Coronary artery (tissue), 2 donors: Measurements from ENCODE around the gene CYP2A6.
"Not testable (repeated sequence)": the region's sequence is repeated elsewhere in the genome, so short reads cannot be mapped to it uniquely, and the experiment has no call there.

Experiments
- DNase-seq: peaks from one replicate; pipeline ENCODE4 v3.0.0-alpha.2; 2017; ENCODE audit warnings: low spot score
- H3K27ac ChIP-seq, 2 donors: fragments of 200-600 bp; sonication (generic); one replicate each; pipeline ENCODE4 v1.5.1; 2016 to 2019
- H3K4me3 ChIP-seq: fragments of 200-600 bp; sonication (generic); 2 replicates; pipeline ENCODE4 v1.5.1; 2016; ENCODE audit warnings: mild to moderate bottlenecking, moderate library complexity
- CTCF ChIP-seq: fragments of 200-600 bp; sonication (generic); IDR thresholded peaks from one replicate; pipeline ENCODE4 v1.5.1; 2019; ENCODE audit warnings: antibody characterized with exemption

Gene CYP2A6

DNA sequence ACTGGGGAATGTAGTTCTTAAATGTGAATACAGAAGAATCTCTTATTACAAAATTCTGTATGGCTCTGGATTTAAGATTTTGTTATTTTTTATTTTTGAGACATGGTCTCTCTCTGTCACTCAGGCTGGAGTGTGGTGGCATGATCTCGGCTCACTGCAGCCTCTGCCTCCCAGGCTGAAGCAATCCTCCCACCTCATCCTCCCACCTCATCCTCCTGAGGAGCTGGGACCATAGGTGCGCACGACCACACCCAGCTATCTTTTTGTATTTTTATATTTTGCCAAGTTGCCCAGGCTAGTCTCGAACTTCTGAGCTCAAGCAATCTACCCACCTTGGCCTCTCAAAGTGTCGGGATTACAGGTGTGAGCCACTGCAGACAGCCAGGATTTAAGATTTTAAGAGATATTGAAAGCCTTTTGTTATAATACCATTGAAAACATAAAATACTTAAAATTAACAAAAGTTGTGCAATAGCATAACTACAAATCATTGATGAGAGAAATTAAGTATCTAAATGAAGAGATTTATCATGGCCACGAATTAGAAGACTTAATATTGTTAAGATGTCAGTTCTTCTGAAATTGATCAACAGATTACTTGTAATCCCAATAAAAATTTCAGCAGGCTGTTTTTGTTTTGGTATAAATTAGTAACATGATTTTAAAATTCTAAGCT lies 13.4 kb downstream of the CYP2A6 start:
- H3K27ac ChIP-seq: no peak overlapping the region
- no peak for TF ChIP-seq CTCF
- H3K4me3 ChIP-seq: no peak overlapping the region
- no peak for DNase-seq

GRCh38 chr19:40833728-40834533 lies 16.3 kb downstream of the CYP2A6 start:
- H3K27ac ChIP-seq, DNase-seq, H3K4me3 ChIP-seq: not testable (repeated sequence)

GRCh38 chr19:40832431-40832790 lies 17.8 kb downstream of the CYP2A6 start:
- H3K27ac ChIP-seq, DNase-seq, H3K4me3 ChIP-seq: not testable (repeated sequence)

DNA sequence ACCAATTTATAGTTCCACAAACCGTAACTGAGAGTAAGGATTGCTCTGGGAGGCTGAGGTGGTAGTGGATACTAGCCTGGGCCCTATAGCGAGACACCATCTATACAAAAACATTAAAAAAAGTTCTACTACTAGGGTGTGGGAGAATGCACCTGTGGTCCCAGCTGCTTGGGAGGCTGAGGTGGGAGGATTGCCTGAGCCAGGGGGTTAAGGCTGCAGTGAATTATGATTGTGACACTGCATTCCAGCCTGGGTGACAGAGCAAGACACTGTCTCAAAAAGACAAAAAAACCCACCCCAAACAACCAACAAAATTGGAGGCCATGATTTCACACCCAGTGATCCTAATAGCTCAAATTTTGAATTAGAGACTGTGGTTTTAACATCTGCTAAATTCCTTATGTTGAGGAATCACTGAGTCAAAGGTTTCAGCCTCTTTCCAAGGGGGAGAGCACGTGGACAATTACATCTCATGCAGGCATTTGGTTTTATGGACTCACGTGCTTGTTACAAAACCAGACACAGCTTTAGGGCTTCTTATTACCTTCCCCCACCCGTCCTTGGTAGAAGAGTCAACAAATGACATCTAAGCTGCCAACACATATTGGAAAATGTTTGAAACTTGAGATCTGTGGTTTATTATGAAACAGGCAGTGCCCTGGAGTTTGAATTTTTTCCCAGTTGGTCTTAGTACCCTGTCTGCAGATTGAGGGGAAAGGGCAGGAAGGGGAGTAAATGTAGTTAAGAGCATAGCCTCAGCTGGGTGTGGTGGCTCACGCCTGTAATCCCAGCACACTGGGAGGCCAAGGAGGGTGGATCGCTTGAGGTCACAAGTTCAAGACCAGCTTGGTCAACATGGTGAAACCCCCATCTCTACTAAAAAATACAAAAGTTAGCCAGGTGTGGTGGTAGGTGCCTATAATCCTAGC lies 18.5 kb downstream of the CYP2A6 start:
- H3K4me3 ChIP-seq: no peak overlapping the region
- no peak overlapping the region for H3K27ac ChIP-seq
- no peak for DNase-seq
- TF ChIP-seq CTCF: no peak

DNA sequence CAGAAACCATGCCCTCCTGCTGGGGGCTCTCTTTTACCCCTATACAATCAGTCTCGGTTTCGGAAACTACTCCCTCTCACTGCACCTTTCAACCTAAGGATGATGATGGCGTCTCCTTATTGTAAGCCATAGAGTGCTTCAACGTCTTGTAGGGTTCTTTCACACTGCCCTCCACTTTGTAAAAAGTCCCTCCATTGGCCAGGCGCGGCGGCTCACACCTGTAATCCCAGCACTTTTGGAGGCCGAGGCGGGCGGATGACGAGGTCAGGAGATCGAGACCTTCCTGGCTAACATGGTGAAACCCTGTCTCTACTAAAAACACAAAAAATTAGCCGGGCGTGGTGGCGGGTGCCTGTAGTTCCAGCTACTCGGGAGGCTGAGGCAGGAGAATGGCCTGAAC lies 19.5 kb downstream of the CYP2A6 start:
- not testable (repeated sequence) for DNase-seq, H3K4me3 ChIP-seq, H3K27ac ChIP-seq

DNA sequence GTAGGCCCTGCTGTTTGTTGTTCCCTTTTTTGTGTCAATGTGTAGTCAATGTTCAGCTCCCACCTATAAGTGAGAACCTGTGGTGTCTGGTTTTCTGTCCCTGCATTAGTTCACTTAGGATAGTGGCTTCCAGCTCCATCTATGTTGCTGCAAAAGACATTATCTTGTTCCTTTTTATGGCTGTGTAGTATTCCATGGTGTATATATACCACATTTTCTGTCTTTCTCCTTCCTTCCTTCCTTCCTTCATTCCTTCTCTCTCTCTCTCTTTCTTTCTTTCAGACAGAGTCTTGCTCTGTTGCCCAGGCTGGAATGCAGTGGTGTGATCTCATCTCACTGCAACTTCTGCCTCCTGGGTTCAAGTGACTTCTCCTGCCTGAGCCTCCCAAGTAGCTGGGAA lies 21.0 kb downstream of the CYP2A6 start:
- no peak overlapping the region for H3K4me3 ChIP-seq
- no peak for TF ChIP-seq CTCF
- no peak overlapping the region for H3K27ac ChIP-seq
- DNase-seq: no peak

DNA sequence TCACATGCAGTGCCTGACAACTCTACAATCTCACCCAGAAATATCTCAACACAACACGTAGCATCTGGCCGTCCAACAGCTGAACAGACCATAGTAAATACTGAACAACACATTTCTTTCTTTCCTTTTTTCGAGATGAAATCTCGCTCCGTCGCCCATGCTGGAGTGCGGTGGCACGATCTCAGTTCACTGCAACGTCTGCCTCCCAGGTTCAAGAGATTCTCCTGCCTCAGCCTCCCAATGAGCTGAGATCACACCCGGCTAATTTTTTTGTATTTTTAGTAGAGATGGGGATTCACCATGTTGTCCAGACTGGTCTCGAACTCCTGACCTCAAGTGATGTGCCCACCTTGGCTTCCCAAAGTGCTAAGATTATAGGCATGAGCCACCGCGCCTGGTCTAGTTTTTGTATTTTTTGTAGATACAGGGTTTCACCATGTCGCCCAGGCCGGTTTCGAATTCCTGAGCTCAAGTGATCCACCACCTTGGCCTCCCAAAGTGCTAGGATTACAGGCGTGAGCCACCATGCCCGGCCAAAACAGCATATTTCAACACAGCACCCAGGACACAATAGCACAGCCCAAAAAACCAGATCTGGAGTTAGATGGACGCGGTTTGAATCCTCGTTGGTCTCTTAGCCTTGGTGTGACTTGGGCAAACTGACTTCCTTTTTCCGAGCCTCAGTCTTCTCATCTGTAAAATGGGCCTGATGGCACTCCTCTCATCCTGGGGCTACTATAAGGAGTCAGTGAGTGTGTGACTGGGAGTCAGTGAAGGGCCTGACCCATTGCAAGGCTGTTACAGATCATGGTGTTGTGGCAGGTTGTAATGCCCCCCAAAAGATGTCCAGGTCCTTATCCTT lies 22.6 kb downstream of the CYP2A6 start:
- H3K4me3 ChIP-seq: no peak overlapping the region
- no peak for TF ChIP-seq CTCF
- H3K27ac ChIP-seq: no peak overlapping the region
- no peak for DNase-seq

DNA sequence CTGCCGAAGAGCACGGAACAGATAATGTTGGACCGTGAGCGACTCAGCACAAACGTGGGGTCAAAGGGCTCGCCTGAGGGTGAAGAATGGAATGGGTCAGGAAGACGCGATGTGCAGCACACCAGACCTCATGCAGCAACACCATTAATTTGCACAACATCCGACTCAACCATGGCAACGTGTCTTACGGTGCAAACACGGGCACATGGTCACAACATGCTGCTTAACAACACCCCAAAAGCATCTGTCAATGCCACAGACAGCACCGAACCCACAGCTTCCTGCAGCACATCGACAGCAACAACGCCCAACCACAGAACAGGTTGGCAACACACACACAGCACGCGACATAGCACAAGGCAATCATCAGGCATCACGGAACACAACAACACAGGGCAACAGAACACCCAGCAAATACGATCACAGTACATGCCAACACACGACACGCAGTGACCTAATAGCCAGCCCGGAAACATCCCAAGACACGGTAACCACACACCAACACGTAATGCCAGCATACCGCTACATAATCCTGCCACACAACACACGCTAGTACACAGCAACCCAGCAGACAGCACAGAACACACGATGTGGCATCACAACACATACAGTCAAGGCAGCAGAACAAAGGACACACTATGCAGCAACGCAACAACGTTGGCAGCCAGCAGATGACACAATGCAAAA lies 23.4 kb downstream of the CYP2A6 start:
- H3K27ac ChIP-seq, DNase-seq: not testable (repeated sequence)

GRCh38 chr19:40826312-40826698 lies 23.9 kb downstream of the CYP2A6 start:
- not testable (repeated sequence) for H3K27ac ChIP-seq, H3K4me3 ChIP-seq, DNase-seq

More for the DNA sequence above, 23.4 kb downstream of the CYP2A6 start:
- H3K4me3 ChIP-seq: not testable (repeated sequence)

- H3K4me3 ChIP-seq, H3K27ac ChIP-seq, DNase-seq: not testable (repeated sequence)
Observed at GRCh38 chr19:40825460-40826095, 24.7 kb downstream of the CYP2A6 start.

- DNase-seq, H3K27ac ChIP-seq, H3K4me3 ChIP-seq: not testable (repeated sequence)
Observed at GRCh38 chr19:40824916-40825315, 25.3 kb downstream of the CYP2A6 start.
